Calu3 (cell line): ENCODE measurements around the gene TBC1D17. TPM values are rescaled to one million over a fixed set of nuclear protein-coding genes. Genes with fewer than 3 reads are reported as not detected.

Experiments
- BruUV-seq: library from RNA; stranded (reverse); fragments of 400-500 nt; replicated peaks from 2 replicates; lab custom pipeline; 2021; lab: Mats Ljungman, UMichigan
- CTCF ChIA-PET: fragments of 300-600 bp; sonication (Branson Sonifier 250); formaldehyde crosslinking; loops from one replicate; lab custom pipeline; 2022; ENCODE audit warnings: antibody characterized with exemption; lab: Charles Lee
- DNase-seq: peaks from one replicate; pipeline ENCODE4 v3.0.0; 2022
- H3K27ac Mint-ChIP-seq: one replicate; pipeline ENCODE4 v1.8.0; 2022; ENCODE audit warnings: mixed read lengths; ENCODE audit not compliant: unreplicated experiment
- H3K27me3 Mint-ChIP-seq: one replicate; pipeline ENCODE4 v1.8.0; 2022; ENCODE audit warnings: mixed read lengths; ENCODE audit not compliant: unreplicated experiment
- H3K36me3 Mint-ChIP-seq: one replicate; pipeline ENCODE4 v1.8.0; 2022; ENCODE audit warnings: mild to moderate bottlenecking, moderate library complexity, mixed read lengths; ENCODE audit not compliant: insufficient read depth, unreplicated experiment
- H3K4me1 Mint-ChIP-seq: one replicate; pipeline ENCODE4 v1.8.0; 2022; ENCODE audit warnings: mild to moderate bottlenecking, low read depth, mixed read lengths; ENCODE audit not compliant: unreplicated experiment
- H3K4me3 Mint-ChIP-seq: one replicate; pipeline ENCODE4 v1.8.0; 2022; ENCODE audit warnings: mild to moderate bottlenecking, low read depth, moderate library complexity, mixed read lengths; ENCODE audit not compliant: unreplicated experiment
- H3K9me3 Mint-ChIP-seq: one replicate; pipeline ENCODE4 v1.8.0; 2022; ENCODE audit warnings: low read depth, mixed read lengths; ENCODE audit not compliant: unreplicated experiment
- intact Hi-C: fragments of 100-400 bp; cut with micrococcal nuclease; formaldehyde crosslinking; loops from one replicate; pipeline ENCODE4 v1.10.0; 2022; ENCODE audit not compliant: unreplicated experiment
- total RNA-seq: library from RNA; stranded (reverse); gene quantifications from 2 replicates; pipeline ENCODE4 v1.2.3, GENCODE V29; 2022
- TF ChIP-seq, protein P1 (sequence below): fragments of 200-600 bp; IDR thresholded peaks from one replicate; pipeline ENCODE4 v1.8.0; 2022; ENCODE audit warnings: antibody characterized with exemption; ENCODE audit not compliant: unreplicated experiment

The TBC1D17 gene
- total RNA-seq, 1 experiment from 2014 or later = 56.9 TPM

DNA sequence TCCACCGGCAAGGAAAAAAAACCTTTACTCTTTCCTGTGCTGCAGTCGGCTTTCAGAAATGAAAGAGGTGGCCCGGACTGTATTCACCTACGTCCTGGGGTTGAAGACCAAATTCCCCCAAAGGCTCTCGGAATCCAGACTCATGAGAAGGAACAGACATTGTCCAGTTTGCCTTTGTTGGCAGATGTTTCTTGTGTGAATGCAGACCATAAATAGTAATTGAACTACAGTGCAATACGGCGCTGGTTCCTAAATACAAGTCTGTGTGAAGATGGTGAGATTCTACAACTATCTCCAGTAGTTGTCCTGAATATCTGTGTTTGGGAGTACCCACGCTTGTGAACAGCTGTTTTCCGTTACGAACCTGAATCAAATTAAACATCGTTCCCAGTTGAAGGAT lies 37.8 kb upstream of the TBC1D17 start:
- intact Hi-C loops = no loop called here
- CTCF ChIA-PET = interaction anchor here (0.5 kb wide), 1 partner anchor 1337 kb away, joined by 3 read pairs; no protein-coding TSS in a partner anchor
- TF ChIP-seq, protein P1, sequence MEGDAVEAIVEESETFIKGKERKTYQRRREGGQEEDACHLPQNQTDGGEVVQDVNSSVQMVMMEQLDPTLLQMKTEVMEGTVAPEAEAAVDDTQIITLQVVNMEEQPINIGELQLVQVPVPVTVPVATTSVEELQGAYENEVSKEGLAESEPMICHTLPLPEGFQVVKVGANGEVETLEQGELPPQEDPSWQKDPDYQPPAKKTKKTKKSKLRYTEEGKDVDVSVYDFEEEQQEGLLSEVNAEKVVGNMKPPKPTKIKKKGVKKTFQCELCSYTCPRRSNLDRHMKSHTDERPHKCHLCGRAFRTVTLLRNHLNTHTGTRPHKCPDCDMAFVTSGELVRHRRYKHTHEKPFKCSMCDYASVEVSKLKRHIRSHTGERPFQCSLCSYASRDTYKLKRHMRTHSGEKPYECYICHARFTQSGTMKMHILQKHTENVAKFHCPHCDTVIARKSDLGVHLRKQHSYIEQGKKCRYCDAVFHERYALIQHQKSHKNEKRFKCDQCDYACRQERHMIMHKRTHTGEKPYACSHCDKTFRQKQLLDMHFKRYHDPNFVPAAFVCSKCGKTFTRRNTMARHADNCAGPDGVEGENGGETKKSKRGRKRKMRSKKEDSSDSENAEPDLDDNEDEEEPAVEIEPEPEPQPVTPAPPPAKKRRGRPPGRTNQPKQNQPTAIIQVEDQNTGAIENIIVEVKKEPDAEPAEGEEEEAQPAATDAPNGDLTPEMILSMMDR = no peak
- peaks cover 47% of the 10 kb centered on the region for H3K36me3 Mint-ChIP-seq
- no TSS peak for BruUV-seq
- H3K27ac Mint-ChIP-seq = no peak overlapping the region
- H3K9me3 Mint-ChIP-seq = no peaks in the 10 kb centered on the region
- no peaks in the 10 kb centered on the region for H3K4me1 Mint-ChIP-seq
- DNase-seq = no peak
- H3K4me3 Mint-ChIP-seq = no peak overlapping the region
- H3K27me3 Mint-ChIP-seq = no peaks in the 10 kb centered on the region

DNA sequence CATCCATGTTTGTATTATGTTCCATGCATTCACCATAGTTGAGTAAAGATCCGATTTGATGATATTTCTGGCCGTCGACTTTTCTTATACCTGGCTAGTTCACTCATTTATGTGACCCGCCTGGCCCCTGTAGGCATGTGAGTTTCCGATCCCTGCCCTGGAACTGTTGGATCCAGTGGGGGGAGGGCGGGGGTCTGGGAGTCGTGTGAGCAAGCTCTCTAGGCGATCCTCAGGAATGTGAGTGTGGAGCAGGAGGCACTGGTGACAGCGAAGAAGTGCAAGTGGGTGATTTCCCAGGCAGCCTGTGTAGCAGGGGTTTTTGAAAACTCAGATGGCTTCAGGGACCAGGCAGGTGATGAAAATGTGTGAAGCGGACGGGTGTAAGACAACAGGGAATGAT lies 37.2 kb upstream of the TBC1D17 start:
- peaks cover 40% of the 10 kb centered on the region for H3K36me3 Mint-ChIP-seq
- CTCF ChIA-PET = no interaction called here
- TF ChIP-seq, protein P1 = no peak
- no peaks in the 10 kb centered on the region for H3K27me3 Mint-ChIP-seq
- no peaks in the 10 kb centered on the region for H3K4me1 Mint-ChIP-seq
- H3K4me3 Mint-ChIP-seq = no peak overlapping the region
- no peak for DNase-seq
- intact Hi-C loops = no loop called here
- BruUV-seq = no TSS peak
- no peaks in the 10 kb centered on the region for H3K9me3 Mint-ChIP-seq
- H3K27ac Mint-ChIP-seq = peak overlapping the region; percentile 48

DNA sequence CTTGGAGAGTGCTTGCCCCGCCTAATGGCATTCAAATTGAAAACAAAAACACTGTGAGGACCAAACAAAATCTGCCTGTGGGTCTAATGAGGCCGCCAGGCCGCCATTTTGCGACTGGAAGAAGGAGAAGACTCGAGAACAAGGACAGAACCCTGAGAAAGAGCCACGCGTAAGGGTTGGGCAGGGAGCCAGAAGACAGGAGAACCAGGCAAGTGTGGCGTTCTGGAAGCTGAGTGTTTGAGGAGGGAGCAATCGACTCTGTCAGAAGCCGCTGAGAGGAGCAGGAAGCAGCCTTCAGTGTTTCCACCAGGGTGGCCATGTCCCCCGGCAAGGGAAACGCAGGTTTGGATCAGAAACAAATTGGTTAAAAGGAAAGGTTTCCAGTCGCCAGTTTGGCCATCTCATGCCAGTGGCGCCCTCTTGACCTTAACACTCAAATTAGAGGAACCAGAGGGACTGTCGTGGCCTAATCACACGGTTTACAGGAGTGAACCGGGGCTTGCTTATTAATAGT lies 36.7 kb upstream of the TBC1D17 start:
- H3K4me3 Mint-ChIP-seq = no peak overlapping the region
- peaks cover 40% of the 10 kb centered on the region for H3K36me3 Mint-ChIP-seq
- no peaks in the 10 kb centered on the region for H3K9me3 Mint-ChIP-seq
- no peaks in the 10 kb centered on the region for H3K27me3 Mint-ChIP-seq
- H3K4me1 Mint-ChIP-seq = no peaks in the 10 kb centered on the region
- H3K27ac Mint-ChIP-seq = peak overlapping the region; percentile 48
- no TSS peak for BruUV-seq
- CTCF ChIA-PET = no interaction called here
- TF ChIP-seq, protein P1 = no peak
- no peak for DNase-seq
- intact Hi-C loops = no loop called here

DNA sequence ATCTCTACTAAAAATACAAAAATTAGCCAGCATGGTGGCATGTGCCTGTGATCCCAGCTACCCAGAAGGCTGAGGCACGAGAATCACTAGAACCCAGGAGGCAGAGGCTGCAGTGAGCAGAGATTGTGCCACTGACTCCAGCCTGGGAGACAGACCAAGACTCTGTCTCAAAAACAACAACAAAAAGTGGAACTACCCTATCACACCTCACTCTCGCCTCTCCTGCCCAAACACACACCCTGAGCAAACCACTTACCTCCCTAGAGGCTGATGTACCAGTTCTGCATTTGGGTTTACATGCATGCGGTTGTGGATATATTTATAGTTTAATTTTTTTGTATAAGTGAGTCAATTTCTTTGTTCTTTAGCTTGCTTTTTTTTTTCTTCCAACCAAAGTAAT lies 34.2 kb upstream of the TBC1D17 start:
- Mint-ChIP-seq H3K27ac (no peak overlapping the region), H3K4me3 (no peak overlapping the region), H3K36me3 (peaks cover 22% of the 10 kb centered on the region), H3K9me3 (no peaks in the 10 kb centered on the region), H3K4me1 (peaks cover 6% of the 10 kb centered on the region), H3K27me3 (no peaks in the 10 kb centered on the region)
- BruUV-seq = no TSS peak
- TF ChIP-seq, protein P1 = no peak
- no peak for DNase-seq
- CTCF ChIA-PET = interaction anchor here (0.7 kb wide), 1 partner anchor 50 kb away, joined by 3 read pairs; no protein-coding TSS in a partner anchor
- intact Hi-C loops = no loop called here
